GM18502 (cell line): Measurements from ENCODE around the gene NRIP2.

ENCODE experiments used
- ATAC-seq: cut with Tn5 transposase; IDR thresholded peaks from one replicate; pipeline ENCODE4 v1.9.1; 2021; ENCODE audit warnings: mild to moderate bottlenecking; ENCODE audit not compliant: unreplicated experiment, poor library complexity

Gene NRIP2

GRCh38 chr12:2785017-2785416 lies 49.8 kb downstream of the NRIP2 start:
- no peak for ATAC-seq

- ATAC-seq = no peak
These were observed 50.8 kb downstream of the NRIP2 start for GRCh38 chr12:2783936-2784600.

GRCh38 chr12:2779281-2779680 lies 55.6 kb downstream of the NRIP2 start:
- ATAC-seq = no peak

GRCh38 chr12:2776129-2776806 lies 58.6 kb downstream of the NRIP2 start:
- ATAC-seq = no peak

GRCh38 chr12:2775431-2775830 lies 59.4 kb downstream of the NRIP2 start:
- no peak for ATAC-seq
